ENCODE results near the gene PRR18. TPM values are rescaled to one million over a fixed set of nuclear protein-coding genes. Genes with fewer than 3 reads are reported as not detected.

The PRR18 gene
- total RNA-seq, 1 experiment from 2014 or later, result not detected

DNA sequence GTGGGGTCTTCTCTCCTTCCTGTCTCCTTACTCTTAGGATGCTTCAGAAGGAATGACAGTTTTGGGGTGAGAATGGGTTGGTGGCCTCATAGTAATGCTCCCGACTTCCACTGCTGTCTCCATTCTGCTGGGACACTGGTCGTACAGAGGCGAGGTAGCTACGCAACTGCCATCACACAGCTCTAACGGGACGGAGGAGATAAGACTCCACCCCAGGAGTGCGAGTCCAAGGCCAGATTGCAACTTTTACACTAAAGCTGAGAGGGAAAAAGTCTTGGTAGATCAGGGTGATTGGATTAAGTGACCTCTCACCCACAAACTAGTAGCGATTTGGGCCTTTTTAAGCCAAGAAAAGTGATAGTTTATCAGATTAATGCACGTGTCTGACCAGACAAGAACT lies 1.8 kb upstream of the PRR18 start:
- DNase-seq (no peak), ATAC-seq (no peak)
- no peak for TF ChIP-seq EZH2phosphoT487 (IDR thresholded peaks at IDR 0.05; ENCODE audit: borderline replicate concordance, low read length)
- TF ChIP-seq, protein P1, sequence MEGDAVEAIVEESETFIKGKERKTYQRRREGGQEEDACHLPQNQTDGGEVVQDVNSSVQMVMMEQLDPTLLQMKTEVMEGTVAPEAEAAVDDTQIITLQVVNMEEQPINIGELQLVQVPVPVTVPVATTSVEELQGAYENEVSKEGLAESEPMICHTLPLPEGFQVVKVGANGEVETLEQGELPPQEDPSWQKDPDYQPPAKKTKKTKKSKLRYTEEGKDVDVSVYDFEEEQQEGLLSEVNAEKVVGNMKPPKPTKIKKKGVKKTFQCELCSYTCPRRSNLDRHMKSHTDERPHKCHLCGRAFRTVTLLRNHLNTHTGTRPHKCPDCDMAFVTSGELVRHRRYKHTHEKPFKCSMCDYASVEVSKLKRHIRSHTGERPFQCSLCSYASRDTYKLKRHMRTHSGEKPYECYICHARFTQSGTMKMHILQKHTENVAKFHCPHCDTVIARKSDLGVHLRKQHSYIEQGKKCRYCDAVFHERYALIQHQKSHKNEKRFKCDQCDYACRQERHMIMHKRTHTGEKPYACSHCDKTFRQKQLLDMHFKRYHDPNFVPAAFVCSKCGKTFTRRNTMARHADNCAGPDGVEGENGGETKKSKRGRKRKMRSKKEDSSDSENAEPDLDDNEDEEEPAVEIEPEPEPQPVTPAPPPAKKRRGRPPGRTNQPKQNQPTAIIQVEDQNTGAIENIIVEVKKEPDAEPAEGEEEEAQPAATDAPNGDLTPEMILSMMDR (conservative IDR thresholded peaks at IDR 0.05; ENCODE audit: low read depth, low read length), result no peak
- no peak for TF ChIP-seq EZH2 (IDR thresholded peaks at IDR 0.05; ENCODE audit: low read length, unreplicated experiment)
- H3K9ac ChIP-seq (ENCODE audit: low read length), result no peak overlapping the region
- POLR2A ChIA-PET (ENCODE audit: unreplicated experiment), result no interaction called here
- no peak overlapping the region for H2AFZ ChIP-seq (ENCODE audit: low read length)
- no peak overlapping the region for H3K4me2 ChIP-seq (ENCODE audit: low read length)
- H4K20me1 ChIP-seq (ENCODE audit: low read length), result no peaks in the 10 kb centered on the region
- no peaks in the 10 kb centered on the region for H3K79me2 ChIP-seq (ENCODE audit: low read length)
- no peak overlapping the region for H3K4me3 ChIP-seq (ENCODE audit: low read length)
- no TSS peak for BruUV-seq (replicated peaks)
- no peaks in the 10 kb centered on the region for H3K9me3 ChIP-seq (ENCODE audit: low read length)
- H3K36me3 ChIP-seq (ENCODE audit: low read depth, low read length), result no peaks in the 10 kb centered on the region
- intact Hi-C loops (cut with micrococcal nuclease), result no loop called here
- H3F3A ChIP-seq (ENCODE audit: low read length, unreplicated experiment), result no peaks in the 10 kb centered on the region
- no peaks in the 10 kb centered on the region for H3K4me1 ChIP-seq (ENCODE audit: insufficient read depth, low read length)
- H3K27me3 ChIP-seq (ENCODE audit: low read length), result peaks cover 11% of the 10 kb centered on the region
- no peak overlapping the region for H3K27ac ChIP-seq (ENCODE audit: low read length)
- CTCF ChIA-PET, result no interaction called here
- H3K9me2 ChIP-seq (replicated peaks; ENCODE audit: low read length), result no peaks in the 10 kb centered on the region

DNA sequence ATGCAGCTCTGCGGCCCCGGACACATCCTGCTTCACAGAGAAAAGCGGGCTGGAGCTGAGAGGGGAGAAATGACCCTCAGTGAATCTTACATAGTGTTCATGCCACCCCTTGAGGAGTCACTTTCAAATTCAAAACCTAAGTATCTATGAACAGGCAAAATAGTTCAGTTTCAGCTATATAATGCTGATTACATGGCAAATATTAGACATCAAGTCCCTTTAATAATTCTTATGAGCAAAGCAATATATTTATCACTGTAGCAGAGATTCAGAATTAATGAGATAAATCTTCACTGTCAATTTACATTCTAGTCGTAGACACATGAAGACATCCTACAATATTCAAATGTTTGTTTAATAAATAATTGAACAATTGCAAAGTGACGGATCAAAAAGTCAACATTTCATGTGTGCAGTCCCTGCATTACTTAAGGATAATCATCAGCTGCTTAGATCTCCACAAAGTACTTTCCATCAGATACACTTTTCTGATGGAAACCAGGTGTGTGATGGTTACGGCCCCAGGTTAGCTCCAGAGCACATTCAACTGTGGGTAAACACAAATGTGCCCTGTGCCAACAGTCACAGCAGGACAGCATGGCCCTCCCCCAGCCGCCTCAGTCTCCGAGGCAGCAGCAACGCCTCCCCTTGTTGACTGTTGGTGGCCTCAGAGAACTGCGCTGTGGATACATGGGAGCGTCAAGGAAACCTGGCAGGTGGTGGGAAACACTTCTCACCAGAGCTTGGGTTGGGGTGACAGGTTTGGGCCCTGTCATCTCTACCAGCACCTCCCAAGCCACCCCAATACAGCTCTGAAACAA lies 787 bp upstream of the PRR18 start:
- Histone ChIP-seq H3K27ac (ENCODE audit: low read length) (no peak overlapping the region), H3K9me3 (ENCODE audit: low read length) (no peaks in the 10 kb centered on the region), H3K4me2 (ENCODE audit: low read length) (no peak overlapping the region), H2AFZ (ENCODE audit: low read length) (no peak overlapping the region), H3K79me2 (ENCODE audit: low read length) (no peaks in the 10 kb centered on the region), H3K9me2 (replicated peaks; ENCODE audit: low read length) (no peaks in the 10 kb centered on the region), H3K36me3 (ENCODE audit: low read depth, low read length) (no peaks in the 10 kb centered on the region), H3K4me3 (ENCODE audit: low read length) (no peak overlapping the region), H3F3A (ENCODE audit: low read length, unreplicated experiment) (no peaks in the 10 kb centered on the region), H4K20me1 (ENCODE audit: low read length) (no peaks in the 10 kb centered on the region), H3K4me1 (ENCODE audit: insufficient read depth, low read length) (no peaks in the 10 kb centered on the region), H3K27me3 (ENCODE audit: low read length) (peaks cover 11% of the 10 kb centered on the region), H3K9ac (ENCODE audit: low read length) (no peak overlapping the region)
- intact Hi-C loops (cut with micrococcal nuclease), result no loop called here
- no TSS peak for BruUV-seq (replicated peaks)
- no peak for DNase-seq
- no peak for TF ChIP-seq EZH2phosphoT487 (IDR thresholded peaks at IDR 0.05; ENCODE audit: borderline replicate concordance, low read length)
- TF ChIP-seq, protein P1 (conservative IDR thresholded peaks at IDR 0.05; ENCODE audit: low read depth, low read length), result no peak
- no peak for TF ChIP-seq EZH2 (IDR thresholded peaks at IDR 0.05; ENCODE audit: low read length, unreplicated experiment)
- CTCF ChIA-PET, result no interaction called here
- POLR2A ChIA-PET (ENCODE audit: unreplicated experiment), result no interaction called here
- no peak for ATAC-seq

Measured in PC-3 (cell line).